H1 (cell line): ENCODE data around the gene LRTM2. TPM values are rescaled to one million over a fixed set of nuclear protein-coding genes. Genes with fewer than 3 reads are reported as not detected.

Experiments used
- EP300 ChIP-seq, 2 experiments: IDR thresholded peaks; 1 replicate in 1 of 2; 2 replicates in 1 of 2; pipeline ENCODE4 v1.6.1; 2011 to 2012; ENCODE audit warnings: low read depth in 2 of 2, low read length in 2 of 2, mild to moderate bottlenecking in 2 of 2, borderline replicate concordance in 1 of 2, inconsistent platforms in 1 of 2, moderate library complexity in 1 of 2
- HDAC2 ChIP-seq, 2 experiments: fragments of 300-600 bp in 1 of 2; sonication (generic) in 1 of 2; IDR thresholded peaks; 2 replicates each; pipeline ENCODE4 v1.6.1; 2011 to 2012; ENCODE audit warnings: low read depth in 2 of 2, low read length in 2 of 2, mild to moderate bottlenecking in 2 of 2, moderate library complexity in 2 of 2, borderline replicate concordance in 1 of 2, inconsistent platforms in 1 of 2
- KDM1A ChIP-seq: fragments of 200-600, 300-600 bp; sonication (generic); IDR thresholded peaks from 2 replicates; pipeline ENCODE4 v1.7.1; 2016; ENCODE audit warnings: mild to moderate bottlenecking, low read length, borderline replicate concordance
- polyA plus RNA-seq, 7 experiments: library from polyadenylated mRNA; depleted of rRNA in 3 of 7; stranded (reverse) in 5 of 7; unstranded in 2 of 7; fragments of >200 nt in 5 of 7; fragments of 200-250 nt in 2 of 7; gene quantifications; 1 replicate in 5 of 7; 2 replicates in 1 of 7; 4 replicates in 1 of 7; pipeline versions ENCODE4 v1.2.1 to v1.2.3, GENCODE V29; 2011 to 2013; ENCODE audit warnings: missing spikeins in 2 of 7, mixed read lengths in 2 of 7
- total RNA-seq: library from RNA; stranded (reverse); fragmentation: NEBNext Ultra II Directional; extraction: Animal tissue kit (Norgen Biotek cat#: 25700); gene quantifications from 2 replicates; pipeline ENCODE4 v1.2.1, GENCODE V29; 2021

Gene LRTM2
- total and polyA plus RNA-seq, 2 of the 8 experiments (the other 6 are each of a cell fraction or from before 2014, with no cell fraction given) = 0.06 TPM; not detected in 1

DNA sequence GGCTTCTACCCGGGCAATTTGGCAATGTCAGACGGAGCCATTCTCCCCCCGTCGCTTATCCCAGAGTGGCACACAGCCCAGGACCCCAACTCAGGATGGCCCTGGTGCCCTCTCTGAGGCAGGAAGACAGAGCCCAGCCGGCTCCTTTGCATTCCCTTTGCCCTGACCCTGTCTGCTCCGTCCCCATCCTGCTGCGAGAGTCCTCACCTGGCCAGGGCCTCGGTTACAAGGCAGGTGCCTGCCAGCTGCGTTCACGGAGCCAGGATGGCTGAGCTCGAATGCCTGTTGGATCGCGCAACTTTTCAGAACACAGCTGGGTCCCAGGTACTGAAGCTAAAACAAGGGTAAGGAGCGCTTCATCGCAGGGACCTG is 18.6 kb downstream of the LRTM2 start (continued):
- TF ChIP-seq EP300 (IDR thresholded peaks at IDR 0.05; ENCODE audit: borderline replicate concordance in 1 of 2, low read depth in 2 of 2, low read length in 2 of 2) (no peak), KDM1A (no peak), HDAC2 (IDR thresholded peaks at IDR 0.05; ENCODE audit: borderline replicate concordance in 1 of 2, low read depth in 2 of 2, low read length in 2 of 2) (no peak)
- TF ChIP-seq, all 59 proteins: peak for 0
